ENCODE data around the gene IL12B.
"Not testable (repeated sequence)": the region's sequence is repeated elsewhere in the genome, so short reads cannot be mapped to it uniquely, and the experiment has no call there.

Gene IL12B

GRCh38 chr5:159318448-159318847 lies 11.8 kb downstream of the IL12B start:
- no peaks in the 10 kb centered on the region for H3K36me3 Mint-ChIP-seq (ENCODE audit: low read depth)
- H3K27me3 Mint-ChIP-seq: peaks cover 3% of the 10 kb centered on the region
- no peaks in the 10 kb centered on the region for H3K9me3 Mint-ChIP-seq
- no peak overlapping the region for H3K27ac Mint-ChIP-seq
- DNase-seq (no peak), ATAC-seq (no peak)
- no peaks in the 10 kb centered on the region for H3K4me1 Mint-ChIP-seq
- no peak overlapping the region for H3K4me3 Mint-ChIP-seq

- no peaks in the 10 kb centered on the region for H3K36me3 Mint-ChIP-seq (ENCODE audit: low read depth)
- ATAC-seq (no peak), DNase-seq (no peak)
- no peak overlapping the region for H3K4me3 Mint-ChIP-seq
- H3K9me3 Mint-ChIP-seq: no peaks in the 10 kb centered on the region
- H3K4me1 Mint-ChIP-seq: no peaks in the 10 kb centered on the region
- no peak overlapping the region for H3K27ac Mint-ChIP-seq
- H3K27me3 Mint-ChIP-seq: peaks cover 3% of the 10 kb centered on the region
Measured at GRCh38 chr5:159317849-159318248, 12.4 kb downstream of the IL12B start.

DNA sequence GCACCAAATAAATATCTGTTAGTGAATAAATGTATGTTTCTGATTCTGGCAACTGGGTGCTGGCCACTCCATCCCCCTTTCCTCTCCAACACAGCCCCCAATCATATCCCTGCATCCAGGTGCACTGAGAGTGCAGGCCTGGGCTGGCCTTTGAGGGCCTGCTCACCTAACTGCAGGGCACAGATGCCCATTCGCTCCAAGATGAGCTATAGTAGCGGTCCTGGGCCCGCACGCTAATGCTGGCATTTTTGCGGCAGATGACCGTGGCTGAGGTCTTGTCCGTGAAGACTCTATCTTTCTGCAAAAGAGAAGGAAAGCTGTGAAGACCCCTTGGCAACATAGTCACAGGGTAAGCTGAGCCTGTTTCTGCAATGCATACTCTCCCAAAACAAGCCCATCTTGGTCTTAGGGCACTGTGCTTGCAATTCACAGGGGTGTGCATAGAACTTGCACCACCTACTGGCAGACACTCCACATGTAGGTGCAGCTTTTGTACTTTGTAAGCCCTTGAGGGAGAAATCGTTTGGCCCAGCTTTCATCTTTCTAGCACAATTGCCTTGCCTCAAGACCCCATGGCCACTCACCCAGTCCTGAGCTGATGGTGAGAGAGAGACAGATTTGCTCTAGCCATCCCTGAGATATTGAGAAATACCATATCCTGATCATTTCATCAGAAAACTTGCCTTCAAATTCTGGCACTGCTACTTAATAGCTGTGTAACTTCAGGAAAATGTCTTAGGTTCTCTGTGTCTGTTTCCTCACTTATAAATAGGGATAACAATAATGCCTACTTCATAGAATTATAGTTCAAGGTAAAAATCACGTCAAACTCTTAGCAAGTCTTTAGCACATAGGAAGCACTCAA lies 13.5 kb downstream of the IL12B start:
- H3K27me3 Mint-ChIP-seq: peaks cover 5% of the 10 kb centered on the region
- H3K4me3 Mint-ChIP-seq: no peak overlapping the region
- peak; percentile 66 for ATAC-seq
- H3K9me3 Mint-ChIP-seq: no peaks in the 10 kb centered on the region
- H3K4me1 Mint-ChIP-seq: no peaks in the 10 kb centered on the region
- no peak overlapping the region for H3K27ac Mint-ChIP-seq
- DNase-seq: peak; percentile 29
- H3K36me3 Mint-ChIP-seq (ENCODE audit: low read depth): no peaks in the 10 kb centered on the region

- Mint-ChIP-seq H3K27ac (no peak overlapping the region), H3K27me3 (peaks cover 19% of the 10 kb centered on the region), H3K36me3 (ENCODE audit: low read depth) (no peaks in the 10 kb centered on the region), H3K4me3 (no peak overlapping the region), H3K9me3 (no peaks in the 10 kb centered on the region), H3K4me1 (peaks cover 3% of the 10 kb centered on the region)
- ATAC-seq (no peak), DNase-seq (no peak)
Measured at GRCh38 chr5:159313197-159313596, 17.1 kb downstream of the IL12B start.

- no peaks in the 10 kb centered on the region for H3K9me3 Mint-ChIP-seq
- no peak overlapping the region for H3K27ac Mint-ChIP-seq
- peaks cover 3% of the 10 kb centered on the region for H3K4me1 Mint-ChIP-seq
- no peak overlapping the region for H3K4me3 Mint-ChIP-seq
- peaks cover 20% of the 10 kb centered on the region for H3K27me3 Mint-ChIP-seq
- ATAC-seq: no peak
- no peaks in the 10 kb centered on the region for H3K36me3 Mint-ChIP-seq (ENCODE audit: low read depth)
- DNase-seq: no peak
Measured at GRCh38 chr5:159311063-159311462, 19.2 kb downstream of the IL12B start.

DNA sequence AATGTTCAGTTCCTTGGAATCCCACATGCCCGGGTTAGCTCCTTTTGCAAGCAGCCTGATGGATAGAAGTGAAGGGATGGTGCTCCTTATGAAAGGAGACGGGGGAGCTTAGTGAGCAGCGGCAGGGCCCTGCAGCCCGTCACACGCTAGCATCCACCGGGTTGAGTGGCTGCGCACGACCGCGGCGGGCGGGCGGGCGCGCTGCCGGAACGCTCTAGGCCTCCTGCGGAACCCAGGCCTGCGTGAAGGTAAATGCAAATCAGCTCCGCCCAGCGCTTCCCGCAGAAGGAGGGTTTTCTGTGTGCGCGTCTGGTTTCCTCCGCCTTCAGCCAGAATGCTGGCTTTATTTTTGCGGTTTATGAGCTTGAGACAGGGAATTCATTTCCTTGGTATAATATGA lies 19.8 kb downstream of the IL12B start:
- peaks cover 20% of the 10 kb centered on the region for H3K27me3 Mint-ChIP-seq
- H3K9me3 Mint-ChIP-seq: no peaks in the 10 kb centered on the region
- no peak overlapping the region for H3K27ac Mint-ChIP-seq
- no peak overlapping the region for H3K4me3 Mint-ChIP-seq
- H3K4me1 Mint-ChIP-seq: peaks cover 3% of the 10 kb centered on the region
- DNase-seq (peak; percentile 20), ATAC-seq (peak; percentile 65)
- no peaks in the 10 kb centered on the region for H3K36me3 Mint-ChIP-seq (ENCODE audit: low read depth)

- Mint-ChIP-seq H3K4me3 (no peak overlapping the region), H3K27me3 (peaks cover 20% of the 10 kb centered on the region), H3K36me3 (ENCODE audit: low read depth) (no peaks in the 10 kb centered on the region), H3K9me3 (no peaks in the 10 kb centered on the region), H3K27ac (no peak overlapping the region), H3K4me1 (peaks cover 3% of the 10 kb centered on the region)
- no peak for DNase-seq
- ATAC-seq: no peak
Measured at GRCh38 chr5:159309689-159310433, 20.4 kb downstream of the IL12B start.

- ATAC-seq (no peak), DNase-seq (no peak)
- Mint-ChIP-seq H3K27ac (no peak overlapping the region), H3K27me3 (peaks cover 10% of the 10 kb centered on the region), H3K9me3 (peaks cover 22% of the 10 kb centered on the region), H3K36me3 (ENCODE audit: low read depth) (peaks cover 8% of the 10 kb centered on the region), H3K4me3 (no peak overlapping the region), H3K4me1 (no peaks in the 10 kb centered on the region)
Measured at GRCh38 chr5:159304961-159305595, 25.2 kb downstream of the IL12B start.

- peaks cover 4% of the 10 kb centered on the region for H3K27me3 Mint-ChIP-seq
- H3K4me3 Mint-ChIP-seq: no peak overlapping the region
- no peaks in the 10 kb centered on the region for H3K4me1 Mint-ChIP-seq
- H3K36me3 Mint-ChIP-seq (ENCODE audit: low read depth): peaks cover 8% of the 10 kb centered on the region
- ATAC-seq (no peak), DNase-seq (no peak)
- H3K9me3 Mint-ChIP-seq: peaks cover 29% of the 10 kb centered on the region
- H3K27ac Mint-ChIP-seq: no peak overlapping the region
Measured at GRCh38 chr5:159303286-159303685, 27.0 kb downstream of the IL12B start.

DNA sequence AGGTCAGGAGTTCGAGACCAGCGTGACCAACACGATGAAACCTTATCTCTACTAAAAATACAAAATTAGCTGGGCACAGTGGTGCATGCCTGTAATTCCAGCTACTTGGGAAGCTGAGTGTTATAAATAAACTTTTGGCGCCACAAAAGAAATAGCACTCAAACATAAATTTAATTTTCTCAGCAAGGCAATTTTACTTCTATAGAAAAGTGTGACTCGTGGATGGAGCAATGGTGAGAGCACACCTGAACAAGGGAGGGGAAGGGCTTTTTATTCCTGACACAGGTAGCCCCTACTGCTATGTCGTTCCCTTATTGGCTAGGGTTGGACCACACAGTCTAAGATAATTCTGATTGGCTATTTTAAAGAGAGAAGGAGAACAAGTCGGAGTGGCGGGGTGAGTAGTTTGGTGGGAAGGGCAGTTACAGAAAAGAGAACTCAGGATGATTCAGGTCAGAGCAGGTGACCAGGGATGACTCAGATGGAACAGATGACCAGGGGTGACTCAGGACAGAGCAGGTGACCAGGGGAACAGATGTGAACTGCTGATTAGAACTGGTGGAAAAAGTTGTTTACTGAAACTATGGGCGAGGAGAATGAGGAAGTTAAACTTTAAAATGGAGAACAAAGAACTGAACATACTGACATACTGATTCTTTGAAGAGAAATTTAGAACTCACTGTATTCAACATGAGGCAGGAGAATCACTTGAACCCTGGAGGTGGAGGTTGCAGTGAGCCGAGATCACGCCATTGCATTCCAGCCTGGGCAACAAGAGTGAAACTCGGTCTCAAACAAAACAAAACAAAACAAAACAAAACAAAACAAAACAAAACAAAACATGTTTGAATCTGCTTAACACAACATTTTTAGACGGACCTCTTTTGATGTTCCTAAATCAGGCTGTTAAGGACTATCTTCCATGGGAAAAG lies 28.1 kb downstream of the IL12B start:
- Mint-ChIP-seq H3K27ac (peak overlapping the region; percentile 62), H3K9me3 (peaks cover 38% of the 10 kb centered on the region)
- H3K4me3 Mint-ChIP-seq; DNase-seq; H3K27me3 Mint-ChIP-seq; H3K4me1 Mint-ChIP-seq; H3K36me3 Mint-ChIP-seq (ENCODE audit: low read depth); ATAC-seq: not testable (repeated sequence)

DNA sequence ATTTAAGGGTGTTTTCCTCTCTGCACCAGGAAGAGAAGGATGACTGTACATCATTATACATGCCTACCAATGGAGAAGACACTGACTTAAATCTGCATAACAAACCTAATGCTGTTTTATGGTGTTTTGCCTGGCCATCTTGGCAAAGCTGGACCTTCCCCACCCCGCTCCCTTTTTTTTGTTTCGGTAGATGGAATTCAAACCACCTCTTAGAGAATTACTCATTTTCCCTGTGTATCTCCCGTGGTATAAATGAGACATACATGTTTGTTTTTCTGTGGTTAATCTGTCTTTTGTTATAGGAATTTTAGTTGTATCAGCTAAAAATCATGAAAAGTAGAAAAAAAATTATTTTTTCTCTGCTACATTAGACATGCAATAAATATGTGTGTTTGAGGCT lies 28.8 kb downstream of the IL12B start:
- Mint-ChIP-seq H3K4me1 (no peaks in the 10 kb centered on the region), H3K36me3 (ENCODE audit: low read depth) (peaks cover 10% of the 10 kb centered on the region), H3K27ac (no peak overlapping the region), H3K27me3 (peaks cover 2% of the 10 kb centered on the region), H3K9me3 (peaks cover 38% of the 10 kb centered on the region), H3K4me3 (no peak overlapping the region)
- ATAC-seq (no peak), DNase-seq (no peak)

DNA sequence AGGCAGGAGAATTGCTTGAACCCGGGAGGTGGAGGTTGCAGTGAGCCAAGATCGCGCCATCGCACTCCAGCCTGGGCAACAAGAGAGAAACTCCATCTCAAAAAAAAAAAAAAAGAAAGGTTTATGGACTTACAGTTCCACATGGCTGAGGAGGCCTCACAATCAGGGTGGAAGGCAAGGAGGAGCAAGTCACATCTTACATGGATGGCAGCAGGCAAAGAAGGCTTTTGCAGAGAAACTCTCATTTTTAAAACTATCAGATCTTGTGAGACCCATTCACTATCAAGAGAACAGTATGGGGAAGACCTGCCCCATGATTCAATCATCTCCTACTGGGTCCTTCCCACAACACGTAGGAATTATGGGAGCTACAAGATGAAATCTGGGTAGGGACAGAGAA lies 33.0 kb downstream of the IL12B start:
- H3K36me3 Mint-ChIP-seq (ENCODE audit: low read depth); ATAC-seq; H3K4me1 Mint-ChIP-seq; H3K27me3 Mint-ChIP-seq; DNase-seq; H3K27ac Mint-ChIP-seq; H3K4me3 Mint-ChIP-seq: not testable (repeated sequence)
- peaks cover 28% of the 10 kb centered on the region for H3K9me3 Mint-ChIP-seq

DNA sequence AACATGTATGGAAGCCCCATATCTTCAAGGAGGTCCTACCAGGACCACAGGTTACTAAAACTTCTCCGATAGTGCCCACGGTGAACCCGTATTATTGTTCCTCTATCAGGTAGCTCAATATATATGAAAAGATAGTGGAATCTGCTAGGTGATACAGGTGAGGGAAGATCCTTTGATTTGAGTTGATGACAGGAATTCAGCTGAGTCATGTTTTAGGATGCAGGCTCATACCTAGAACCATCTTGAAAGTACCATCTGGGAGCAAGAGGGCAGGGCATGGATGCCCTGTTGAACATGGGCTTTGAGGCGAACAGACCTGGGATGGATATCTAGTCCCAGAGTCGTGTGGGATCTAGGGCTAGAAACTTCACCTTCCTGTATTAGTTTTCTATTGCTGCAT lies 35.4 kb downstream of the IL12B start:
- Mint-ChIP-seq H3K27me3 (no peaks in the 10 kb centered on the region), H3K4me3 (no peak overlapping the region), H3K4me1 (no peaks in the 10 kb centered on the region), H3K9me3 (peaks cover 16% of the 10 kb centered on the region), H3K36me3 (ENCODE audit: low read depth) (peaks cover 2% of the 10 kb centered on the region), H3K27ac (no peak overlapping the region)
- ATAC-seq: no peak
- DNase-seq: no peak

DNA sequence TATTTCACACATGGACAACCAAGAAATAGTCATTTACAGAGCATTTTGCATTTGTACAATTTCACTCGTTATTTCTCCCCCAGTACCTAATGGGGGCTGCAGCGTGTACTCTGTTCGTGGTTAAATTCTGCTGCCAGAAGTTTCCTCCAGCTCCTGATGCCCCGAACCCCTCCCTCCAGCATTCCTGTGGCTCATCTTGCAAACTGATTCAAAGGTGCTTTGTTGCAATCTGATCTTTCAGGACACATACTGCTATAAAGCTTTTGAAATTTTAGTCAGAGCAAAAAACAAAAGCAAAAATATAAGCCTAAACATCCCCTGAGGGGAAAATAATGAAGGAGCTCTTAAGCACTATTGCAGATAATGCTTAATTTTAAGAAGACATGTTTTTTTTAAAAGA lies 39.5 kb downstream of the IL12B start:
- no peaks in the 10 kb centered on the region for H3K9me3 Mint-ChIP-seq
- no peaks in the 10 kb centered on the region for H3K4me1 Mint-ChIP-seq
- DNase-seq: no peak
- H3K36me3 Mint-ChIP-seq (ENCODE audit: low read depth): no peaks in the 10 kb centered on the region
- H3K27me3 Mint-ChIP-seq: no peaks in the 10 kb centered on the region
- H3K27ac Mint-ChIP-seq: no peak overlapping the region
- ATAC-seq: no peak
- H3K4me3 Mint-ChIP-seq: no peak overlapping the region

All from activated naive CD8-positive, alpha-beta T cell treated with anti-CD3 and anti-CD28 coated beads, Interleukin-2, amount 50 U/mL, for 24 hours (primary cell).